ENCODE data around the gene TOX2. TPM values are rescaled to one million over a fixed set of nuclear protein-coding genes. Genes with fewer than 3 reads are reported as not detected.

TOX2 gene
- total RNA-seq, 2 experiments from 2014 or later: 3.3 to 3.9 TPM

DNA sequence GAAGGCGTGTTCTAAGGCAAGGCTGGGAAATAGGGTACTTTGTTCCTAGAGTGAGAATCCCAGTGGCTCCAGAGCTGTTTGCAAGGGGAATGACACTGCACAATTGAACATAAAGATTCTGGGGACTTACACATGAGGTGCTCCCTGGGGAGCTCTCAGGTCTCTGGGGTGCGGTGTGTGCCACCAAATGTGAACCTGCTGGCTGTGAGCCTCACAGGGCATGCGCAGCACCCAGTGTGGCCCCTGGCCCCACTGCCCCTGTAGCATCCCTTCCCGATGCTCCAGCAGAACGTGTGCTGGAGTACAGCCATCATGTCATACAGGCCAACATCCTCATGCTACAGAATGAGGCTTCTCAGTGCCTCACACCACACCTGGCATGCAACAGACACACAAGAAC, 68.2 kb downstream of the TOX2 start:
- H3K9me3 Mint-ChIP-seq: no peaks in the 10 kb centered on the region
- Histone ChIP-seq H3K27ac (ENCODE audit: low read depth in 1 of 2, low read length in 2 of 2) (no peak overlapping the region), H3K27me3 (ENCODE audit: control insufficient read depth in 1 of 2, insufficient read depth in 2 of 2, low read length in 2 of 2) (no peaks in the 10 kb centered on the region), H3K9me3 (ENCODE audit: control insufficient read depth in 1 of 2, insufficient read depth in 1 of 2, low read length in 2 of 2) (no peaks in the 10 kb centered on the region), H3K4me3 (ENCODE audit: low read length) (no peak overlapping the region), H3K4me1 (ENCODE audit: insufficient read depth, low read length) (peaks cover 9% of the 10 kb centered on the region), H3K36me3 (ENCODE audit: insufficient read depth, low read length) (no peaks in the 10 kb centered on the region)
- intact Hi-C loops (cut with DNase I, micrococcal nuclease): no loop called here
- DNase-seq: no peak
- CTCF ChIA-PET: interaction anchor here (0.9 kb wide), 1 partner anchor 14 kb away, joined by 3 read pairs; no protein-coding TSS in a partner anchor
- ATAC-seq (ENCODE audit: poor library complexity): no peak
- POLR2A ChIA-PET: interaction anchor here (0.6 to 1.4 kb wide), 2 partner anchors 16 to 33 kb away, joined by 3 read pairs; no protein-coding TSS in a partner anchor
- no peak for TF ChIP-seq CTCF (IDR thresholded peaks at IDR 0.05)
- H3K4me3 Mint-ChIP-seq: no peak overlapping the region
- no peaks in the 10 kb centered on the region for H3K27me3 Mint-ChIP-seq
- no peaks in the 10 kb centered on the region for H3K36me3 Mint-ChIP-seq (ENCODE audit: low read depth)
- H3K27ac Mint-ChIP-seq: no peak overlapping the region
- peaks cover 22% of the 10 kb centered on the region for H3K4me1 Mint-ChIP-seq (ENCODE audit: low read depth)

GRCh38 chr20:43983359-43983758, 68.7 kb downstream of the TOX2 start:
- Mint-ChIP-seq H3K36me3 (ENCODE audit: low read depth) (no peaks in the 10 kb centered on the region), H3K27me3 (no peaks in the 10 kb centered on the region), H3K9me3 (no peaks in the 10 kb centered on the region), H3K27ac (no peak overlapping the region), H3K4me1 (ENCODE audit: low read depth) (peaks cover 22% of the 10 kb centered on the region), H3K4me3 (no peak overlapping the region)
- POLR2A ChIA-PET: no interaction called here
- Histone ChIP-seq H3K9me3 (ENCODE audit: control insufficient read depth in 1 of 2, insufficient read depth in 1 of 2, low read length in 2 of 2) (no peaks in the 10 kb centered on the region), H3K36me3 (ENCODE audit: insufficient read depth, low read length) (no peaks in the 10 kb centered on the region), H3K27ac (ENCODE audit: low read depth in 1 of 2, low read length in 2 of 2) (no peak overlapping the region), H3K4me1 (ENCODE audit: insufficient read depth, low read length) (peaks cover 9% of the 10 kb centered on the region), H3K27me3 (ENCODE audit: control insufficient read depth in 1 of 2, insufficient read depth in 2 of 2, low read length in 2 of 2) (no peaks in the 10 kb centered on the region), H3K4me3 (ENCODE audit: low read length) (no peak overlapping the region)
- ATAC-seq (ENCODE audit: poor library complexity): no peak
- peak in 9 of 14 experiments; percentile 5 to 53 (median 18) for DNase-seq
- CTCF ChIA-PET: no interaction called here
- intact Hi-C loops (cut with DNase I, micrococcal nuclease): no loop called here
- peak; percentile 25 for TF ChIP-seq CTCF (IDR thresholded peaks at IDR 0.05)

GRCh38 chr20:43983904-43984361, 69.3 kb downstream of the TOX2 start:
- no peaks in the 10 kb centered on the region for H3K27me3 ChIP-seq (ENCODE audit: control insufficient read depth in 1 of 2, insufficient read depth in 2 of 2, low read length in 2 of 2)
- Mint-ChIP-seq H3K27ac (no peak overlapping the region), H3K4me3 (no peak overlapping the region), H3K27me3 (no peaks in the 10 kb centered on the region), H3K4me1 (ENCODE audit: low read depth) (peaks cover 25% of the 10 kb centered on the region), H3K36me3 (ENCODE audit: low read depth) (no peaks in the 10 kb centered on the region), H3K9me3 (no peaks in the 10 kb centered on the region)
- no peak overlapping the region for H3K27ac ChIP-seq (ENCODE audit: low read depth in 1 of 2, low read length in 2 of 2)
- ATAC-seq (ENCODE audit: poor library complexity): no peak
- no peaks in the 10 kb centered on the region for H3K9me3 ChIP-seq (ENCODE audit: control insufficient read depth in 1 of 2, insufficient read depth in 1 of 2, low read length in 2 of 2)
- peak in 1 of 14 experiments; percentile 42 for DNase-seq
- H3K36me3 ChIP-seq (ENCODE audit: insufficient read depth, low read length): no peaks in the 10 kb centered on the region
- POLR2A ChIA-PET: no interaction called here
- intact Hi-C loops (cut with DNase I, micrococcal nuclease): no loop called here
- no peak overlapping the region for H3K4me3 ChIP-seq (ENCODE audit: low read length)
- no peak for TF ChIP-seq CTCF (IDR thresholded peaks at IDR 0.05)
- CTCF ChIA-PET: no interaction called here
- H3K4me1 ChIP-seq (ENCODE audit: insufficient read depth, low read length): peaks cover 9% of the 10 kb centered on the region
